Occipital lobe (tissue), 2 donors: ENCODE results near the gene PPP1R9B. TPM values are rescaled to one million over a fixed set of nuclear protein-coding genes. Genes with fewer than 3 reads are reported as not detected.

Experiments
- DNase-seq: peaks from one replicate; lab custom pipeline; 2025; lab: John Stamatoyannopoulos, UW
- total RNA-seq: library from RNA; depleted of rRNA; stranded (reverse); fragments of >200 nt; gene quantifications from one replicate; pipeline ENCODE4 v1.2.3, GENCODE V29; 2014

The PPP1R9B gene
- total RNA-seq, 1 donor from 2014 or later = 69.9 TPM

- no peak for DNase-seq
These were observed 56.7 kb downstream of the PPP1R9B start for GRCh38 chr17:50093807-50094206.

DNA sequence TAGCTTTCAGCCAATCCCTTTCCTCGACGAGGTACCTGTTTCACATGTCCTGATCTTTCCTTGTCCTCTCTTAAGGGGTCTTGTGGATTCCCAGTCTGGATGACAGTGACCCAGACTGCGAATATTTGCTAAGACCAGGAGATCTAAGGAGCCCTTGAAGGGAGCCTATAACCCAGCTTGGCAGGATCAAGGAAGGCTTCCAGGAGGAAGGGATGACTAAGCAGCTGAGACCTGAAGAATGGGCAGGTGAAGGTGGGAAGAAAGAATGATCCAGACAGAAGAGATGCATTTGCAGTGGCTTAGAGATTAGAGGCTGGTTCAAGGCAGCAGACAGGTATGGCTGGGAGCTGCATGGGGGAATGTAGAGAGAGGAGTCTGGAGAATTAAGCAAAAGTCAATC, 57.2 kb downstream of the PPP1R9B start:
- no peak for DNase-seq

GRCh38 chr17:50091918-50092285, 58.6 kb downstream of the PPP1R9B start:
- DNase-seq = no peak

- DNase-seq = no peak
These were observed 59.2 kb downstream of the PPP1R9B start for GRCh38 chr17:50090971-50091917.

- no peak for DNase-seq
These were observed 60.4 kb downstream of the PPP1R9B start for GRCh38 chr17:50090071-50090470.

GRCh38 chr17:50088952-50089825, 61.3 kb downstream of the PPP1R9B start:
- no peak for DNase-seq

DNA sequence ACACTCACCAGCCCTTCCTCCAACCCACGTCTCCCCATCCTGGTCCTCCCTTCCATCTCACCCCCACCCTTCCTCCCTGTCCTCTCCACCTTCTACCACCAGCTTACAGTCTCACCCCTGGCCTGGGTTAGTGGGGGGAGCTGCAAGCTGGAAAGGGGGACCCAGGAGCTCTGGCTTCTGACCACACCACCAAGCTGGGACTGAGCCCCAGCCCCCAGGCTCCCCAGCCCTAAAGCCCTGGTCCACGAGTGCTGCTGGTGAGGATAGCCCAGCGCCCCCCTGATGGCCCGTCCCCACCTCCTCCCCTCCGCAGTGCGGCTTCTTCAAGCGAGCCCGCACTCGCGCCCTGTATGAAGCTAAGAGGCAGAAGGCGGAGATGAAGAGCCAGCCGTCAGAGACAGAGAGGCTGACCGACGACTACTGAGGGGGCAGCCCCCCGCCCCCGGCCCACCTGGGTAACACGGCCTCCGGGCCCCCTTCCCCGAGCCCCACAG, 62.5 kb downstream of the PPP1R9B start:
- DNase-seq = no peak

DNA sequence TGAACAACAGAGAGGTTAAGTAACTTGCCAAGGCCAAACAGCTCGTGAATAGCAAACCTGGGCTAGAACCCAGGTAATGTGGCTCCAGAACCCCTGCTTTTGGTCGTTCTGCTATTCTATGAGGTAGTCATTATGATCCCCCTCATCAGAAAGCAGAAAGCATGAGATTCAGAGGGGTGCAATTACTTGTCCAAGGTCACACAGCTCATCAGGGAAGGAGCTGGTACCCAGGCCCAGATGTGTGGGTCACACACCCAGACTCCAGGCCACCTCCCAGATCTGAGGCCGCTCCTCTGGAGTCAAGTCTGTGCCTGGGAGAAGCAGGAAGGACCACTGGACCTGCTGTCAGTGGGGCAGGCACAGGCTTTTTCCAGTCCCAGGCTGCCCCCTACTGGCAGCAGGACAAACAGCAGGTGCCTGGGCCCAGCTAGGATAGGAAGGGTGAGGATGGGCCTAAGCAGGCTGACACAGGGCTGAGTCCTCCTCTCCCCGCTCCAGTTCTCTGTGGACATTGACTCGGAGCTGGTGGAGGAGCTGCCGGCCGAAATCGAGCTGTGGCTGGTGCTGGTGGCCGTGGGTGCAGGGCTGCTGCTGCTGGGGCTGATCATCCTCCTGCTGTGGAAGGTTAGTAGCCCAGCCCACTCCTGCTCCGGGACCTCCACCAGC, 63.1 kb downstream of the PPP1R9B start:
- peak; percentile 55 for DNase-seq

Other genes with a start within 250 kb of the PPP1R9B start
- not detected for gene DLX4, start 181.5 kb downstream of the PPP1R9B start, total RNA-seq
- gene DLX3, start 155.5 kb downstream of the PPP1R9B start, total RNA-seq = not detected
- 23.2 TPM for gene ITGA3, start 94.6 kb downstream of the PPP1R9B start, total RNA-seq
- gene PDK2, start 55.3 kb downstream of the PPP1R9B start, total RNA-seq = 9.0 TPM
- 21.5 TPM for gene SAMD14, start 20.5 kb downstream of the PPP1R9B start, total RNA-seq
- not detected for gene SGCA, start 15.3 kb upstream of the PPP1R9B start, total RNA-seq
- gene COL1A1, start 51.0 kb upstream of the PPP1R9B start, total RNA-seq = 17.6 TPM
- not detected for gene TMEM92, start 123.8 kb upstream of the PPP1R9B start, total RNA-seq
- 7.5 TPM for gene XYLT2, start 195.4 kb upstream of the PPP1R9B start, total RNA-seq
- 30.3 TPM for gene MRPL27, start 222.5 kb upstream of the PPP1R9B start, total RNA-seq
- gene EME1, start 222.6 kb upstream of the PPP1R9B start, total RNA-seq = 1.4 TPM
- gene LRRC59, start 246.8 kb upstream of the PPP1R9B start, total RNA-seq = 45.7 TPM